Measurements from ENCODE around the gene MKI67.

MKI67 gene

GRCh38 chr10:128078136-128078969 lies 47.9 kb downstream of the MKI67 start:
- no peak overlapping the region for H3K27ac ChIP-seq (ENCODE audit: low read length)
- no peaks in the 10 kb centered on the region for H3K4me1 ChIP-seq (ENCODE audit: insufficient read depth, low read length)
- no peak overlapping the region for H3K4me3 ChIP-seq (ENCODE audit: low read length)
- no peaks in the 10 kb centered on the region for H3K9me3 ChIP-seq (ENCODE audit: insufficient read depth, low read depth, low read length)
- no peaks in the 10 kb centered on the region for H3K36me3 ChIP-seq (ENCODE audit: insufficient read depth, low read depth, low read length)
- no peaks in the 10 kb centered on the region for H3K27me3 ChIP-seq (ENCODE audit: insufficient read depth, low read length)
- no peak overlapping the region for H3K9ac ChIP-seq (ENCODE audit: low read depth, low read length)

- Histone ChIP-seq H3K9me3 (ENCODE audit: insufficient read depth, low read depth, low read length) (no peaks in the 10 kb centered on the region), H3K27ac (ENCODE audit: low read length) (no peak overlapping the region), H3K9ac (ENCODE audit: low read depth, low read length) (no peak overlapping the region), H3K4me3 (ENCODE audit: low read length) (no peak overlapping the region), H3K36me3 (ENCODE audit: insufficient read depth, low read depth, low read length) (no peaks in the 10 kb centered on the region), H3K4me1 (ENCODE audit: insufficient read depth, low read length) (no peaks in the 10 kb centered on the region), H3K27me3 (ENCODE audit: insufficient read depth, low read length) (no peaks in the 10 kb centered on the region)
Measured at GRCh38 chr10:128077155-128077875, 48.9 kb downstream of the MKI67 start.

- H3K9ac ChIP-seq (ENCODE audit: low read depth, low read length), result no peak overlapping the region
- H3K36me3 ChIP-seq (ENCODE audit: insufficient read depth, low read depth, low read length), result no peaks in the 10 kb centered on the region
- no peak overlapping the region for H3K4me3 ChIP-seq (ENCODE audit: low read length)
- H3K27ac ChIP-seq (ENCODE audit: low read length), result no peak overlapping the region
- no peaks in the 10 kb centered on the region for H3K4me1 ChIP-seq (ENCODE audit: insufficient read depth, low read length)
- H3K27me3 ChIP-seq (ENCODE audit: insufficient read depth, low read length), result peaks cover 9% of the 10 kb centered on the region; the same call in 1 of the 2 replicates
- H3K9me3 ChIP-seq (ENCODE audit: insufficient read depth, low read depth, low read length), result no peaks in the 10 kb centered on the region
Measured at GRCh38 chr10:128074589-128074988, 51.6 kb downstream of the MKI67 start.

GRCh38 chr10:128073890-128074289 lies 52.3 kb downstream of the MKI67 start:
- no peaks in the 10 kb centered on the region for H3K4me1 ChIP-seq (ENCODE audit: insufficient read depth, low read length)
- peaks cover 10% of the 10 kb centered on the region; the same call in 1 of the 2 replicates for H3K27me3 ChIP-seq (ENCODE audit: insufficient read depth, low read length)
- no peak overlapping the region for H3K4me3 ChIP-seq (ENCODE audit: low read length)
- no peak overlapping the region for H3K27ac ChIP-seq (ENCODE audit: low read length)
- no peak overlapping the region for H3K9ac ChIP-seq (ENCODE audit: low read depth, low read length)
- H3K9me3 ChIP-seq (ENCODE audit: insufficient read depth, low read depth, low read length), result no peaks in the 10 kb centered on the region
- no peaks in the 10 kb centered on the region for H3K36me3 ChIP-seq (ENCODE audit: insufficient read depth, low read depth, low read length)

DNA sequence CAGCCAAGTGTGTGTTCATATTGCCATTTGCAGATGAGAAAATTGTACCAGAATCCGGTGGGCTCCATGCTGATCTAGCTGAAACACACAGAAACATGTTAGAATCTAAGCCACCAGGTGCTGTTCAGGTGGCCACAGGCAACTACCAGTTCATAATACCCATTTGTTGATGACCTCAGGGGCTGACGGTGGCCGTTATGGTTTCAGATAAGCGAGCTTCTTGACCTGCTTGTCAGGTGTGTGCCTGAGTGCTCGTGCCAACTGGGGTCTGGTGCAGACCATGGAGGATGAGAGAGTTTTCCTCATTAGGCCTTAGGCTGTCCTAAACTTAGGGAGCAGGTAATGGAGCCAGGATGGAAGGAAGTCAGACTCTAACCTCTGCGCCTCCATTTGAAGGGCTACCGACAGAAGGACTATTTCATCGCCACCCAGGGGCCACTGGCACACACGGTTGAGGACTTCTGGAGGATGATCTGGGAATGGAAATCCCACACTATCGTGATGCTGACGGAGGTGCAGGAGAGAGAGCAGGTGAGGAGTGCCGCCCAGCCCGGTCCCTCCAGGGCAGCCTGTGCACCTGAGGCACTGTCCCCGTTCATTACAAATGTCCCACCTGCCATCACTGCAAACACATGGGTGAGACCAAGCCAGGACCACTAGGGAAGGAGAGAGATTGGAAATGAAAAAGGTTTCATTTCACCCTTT lies 53.1 kb downstream of the MKI67 start:
- no peak overlapping the region for H3K27ac ChIP-seq (ENCODE audit: low read length)
- H3K27me3 ChIP-seq (ENCODE audit: insufficient read depth, low read length), result peaks cover 10% of the 10 kb centered on the region; the same call in 1 of the 2 replicates
- H3K36me3 ChIP-seq (ENCODE audit: insufficient read depth, low read depth, low read length), result no peaks in the 10 kb centered on the region
- no peaks in the 10 kb centered on the region for H3K4me1 ChIP-seq (ENCODE audit: insufficient read depth, low read length)
- H3K9me3 ChIP-seq (ENCODE audit: insufficient read depth, low read depth, low read length), result no peaks in the 10 kb centered on the region
- H3K9ac ChIP-seq (ENCODE audit: low read depth, low read length), result no peak overlapping the region
- no peak overlapping the region for H3K4me3 ChIP-seq (ENCODE audit: low read length)

- H3K9me3 ChIP-seq (ENCODE audit: insufficient read depth, low read depth, low read length), result no peaks in the 10 kb centered on the region
- no peak overlapping the region for H3K4me3 ChIP-seq (ENCODE audit: low read length)
- H3K9ac ChIP-seq (ENCODE audit: low read depth, low read length), result no peak overlapping the region
- H3K36me3 ChIP-seq (ENCODE audit: insufficient read depth, low read depth, low read length), result no peaks in the 10 kb centered on the region
- no peak overlapping the region for H3K27ac ChIP-seq (ENCODE audit: low read length)
- no peaks in the 10 kb centered on the region for H3K4me1 ChIP-seq (ENCODE audit: insufficient read depth, low read length)
- peaks cover 10% of the 10 kb centered on the region; the same call in 1 of the 2 replicates for H3K27me3 ChIP-seq (ENCODE audit: insufficient read depth, low read length)
Measured at GRCh38 chr10:128072046-128072445, 54.2 kb downstream of the MKI67 start.

DNA sequence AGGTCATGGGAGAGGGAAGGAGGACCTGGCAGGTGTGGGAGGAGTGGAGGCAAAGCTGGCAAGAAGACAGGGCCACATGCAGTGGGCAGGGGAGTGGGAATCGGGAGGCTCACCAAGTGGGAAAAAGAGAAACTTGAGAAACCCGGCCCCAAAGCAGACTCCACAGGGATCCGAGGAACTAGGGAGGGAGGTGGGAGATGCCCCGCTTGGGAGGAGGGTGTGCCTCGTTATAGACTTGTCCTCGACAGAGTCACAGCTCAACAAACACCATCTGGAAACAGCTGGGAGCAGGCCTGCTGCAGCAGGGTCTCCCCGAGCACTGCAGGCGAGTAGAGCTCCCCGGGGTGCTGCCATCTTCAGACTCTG lies 54.8 kb downstream of the MKI67 start:
- Histone ChIP-seq H3K36me3 (ENCODE audit: insufficient read depth, low read depth, low read length) (no peaks in the 10 kb centered on the region), H3K9ac (ENCODE audit: low read depth, low read length) (no peak overlapping the region), H3K9me3 (ENCODE audit: insufficient read depth, low read depth, low read length) (no peaks in the 10 kb centered on the region), H3K27ac (ENCODE audit: low read length) (no peak overlapping the region), H3K4me3 (ENCODE audit: low read length) (no peak overlapping the region), H3K27me3 (ENCODE audit: insufficient read depth, low read length) (peaks cover 10% of the 10 kb centered on the region; the same call in 1 of the 2 replicates), H3K4me1 (ENCODE audit: insufficient read depth, low read length) (no peaks in the 10 kb centered on the region)

GRCh38 chr10:128070721-128071416 lies 55.4 kb downstream of the MKI67 start:
- H3K27me3 ChIP-seq (ENCODE audit: insufficient read depth, low read length), result peaks cover 10% of the 10 kb centered on the region; the same call in 1 of the 2 replicates
- H3K9ac ChIP-seq (ENCODE audit: low read depth, low read length), result no peak overlapping the region
- H3K36me3 ChIP-seq (ENCODE audit: insufficient read depth, low read depth, low read length), result no peaks in the 10 kb centered on the region
- no peaks in the 10 kb centered on the region for H3K9me3 ChIP-seq (ENCODE audit: insufficient read depth, low read depth, low read length)
- H3K4me1 ChIP-seq (ENCODE audit: insufficient read depth, low read length), result no peaks in the 10 kb centered on the region
- no peak overlapping the region for H3K27ac ChIP-seq (ENCODE audit: low read length)
- H3K4me3 ChIP-seq (ENCODE audit: low read length), result no peak overlapping the region

GRCh38 chr10:128070161-128070560 lies 56.1 kb downstream of the MKI67 start:
- no peak overlapping the region for H3K4me3 ChIP-seq (ENCODE audit: low read length)
- H3K27me3 ChIP-seq (ENCODE audit: insufficient read depth, low read length), result peaks cover 10% of the 10 kb centered on the region; the same call in 1 of the 2 replicates
- no peaks in the 10 kb centered on the region for H3K9me3 ChIP-seq (ENCODE audit: insufficient read depth, low read depth, low read length)
- no peak overlapping the region for H3K9ac ChIP-seq (ENCODE audit: low read depth, low read length)
- no peaks in the 10 kb centered on the region for H3K4me1 ChIP-seq (ENCODE audit: insufficient read depth, low read length)
- H3K36me3 ChIP-seq (ENCODE audit: insufficient read depth, low read depth, low read length), result no peaks in the 10 kb centered on the region
- H3K27ac ChIP-seq (ENCODE audit: low read length), result no peak overlapping the region

DNA sequence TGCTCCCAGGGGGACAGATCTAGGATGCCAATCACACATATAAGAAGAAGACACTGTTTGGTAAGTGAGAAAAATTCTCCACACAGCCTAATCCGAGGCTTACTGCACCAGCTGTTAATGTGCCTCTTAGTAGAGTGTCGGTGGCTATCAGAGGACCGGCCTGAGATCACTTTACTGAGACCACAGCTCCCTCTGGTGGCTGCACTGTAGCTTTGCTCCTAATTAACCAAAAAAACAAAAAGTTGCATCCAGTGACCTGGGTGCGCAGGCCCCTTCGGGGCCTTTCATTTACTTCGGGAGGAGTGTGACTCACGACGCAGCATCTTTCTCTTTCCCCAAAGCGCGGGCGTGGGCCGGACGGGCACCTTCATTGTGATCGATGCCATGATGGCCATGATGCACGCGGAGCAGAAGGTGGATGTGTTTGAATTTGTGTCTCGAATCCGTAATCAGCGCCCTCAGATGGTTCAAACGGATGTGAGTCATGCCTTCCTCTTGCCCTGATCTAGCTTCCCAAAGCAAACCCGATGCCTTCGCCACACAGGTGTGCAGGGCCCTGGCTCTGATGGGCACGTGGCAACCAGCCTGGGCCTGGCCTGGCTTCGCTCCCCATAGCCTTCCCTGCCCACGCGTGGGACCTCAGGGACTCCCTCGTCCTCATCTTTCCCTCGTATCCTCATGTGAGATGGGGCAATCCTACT lies 56.7 kb downstream of the MKI67 start:
- H3K9ac ChIP-seq (ENCODE audit: low read depth, low read length), result no peak overlapping the region
- no peaks in the 10 kb centered on the region for H3K9me3 ChIP-seq (ENCODE audit: insufficient read depth, low read depth, low read length)
- H3K27me3 ChIP-seq (ENCODE audit: insufficient read depth, low read length), result peaks cover 10% of the 10 kb centered on the region; the same call in 1 of the 2 replicates
- no peaks in the 10 kb centered on the region for H3K36me3 ChIP-seq (ENCODE audit: insufficient read depth, low read depth, low read length)
- H3K27ac ChIP-seq (ENCODE audit: low read length), result no peak overlapping the region
- no peaks in the 10 kb centered on the region for H3K4me1 ChIP-seq (ENCODE audit: insufficient read depth, low read length)
- H3K4me3 ChIP-seq (ENCODE audit: low read length), result 0 out of 2 replicates have a peak overlapping the region, but pooled peaks have one; percentile 24
